AG08395 (cell line): ENCODE data around the gene PRAME.
"Not testable (repeated sequence)": the region's sequence is repeated elsewhere in the genome, so short reads cannot be mapped to it uniquely, and the experiment has no call there.

Experiments used
- DNase-seq: peaks from one replicate; pipeline ENCODE4 v3.0.0; 2012; ENCODE audit warnings: mixed read lengths, low spot score

The PRAME gene

GRCh38 chr22:22550789-22551434 lies 8.2 kb downstream of the PRAME start:
- DNase-seq: no peak

- DNase-seq: no peak
Measured at GRCh38 chr22:22548910-22549309, 10.2 kb downstream of the PRAME start.

GRCh38 chr22:22548317-22548716 lies 10.7 kb downstream of the PRAME start:
- no peak for DNase-seq

- DNase-seq: no peak
Measured at GRCh38 chr22:22547692-22548300, 11.3 kb downstream of the PRAME start.

- no peak for DNase-seq
Measured at GRCh38 chr22:22547226-22547625, 11.8 kb downstream of the PRAME start.

GRCh38 chr22:22546490-22546889 lies 12.6 kb downstream of the PRAME start:
- DNase-seq: no peak

GRCh38 chr22:22545084-22545483 lies 14.0 kb downstream of the PRAME start:
- DNase-seq: no peak

GRCh38 chr22:22538226-22538989 lies 20.7 kb downstream of the PRAME start:
- DNase-seq: no peak

- DNase-seq: no peak
Measured at GRCh38 chr22:22536916-22537315, 22.1 kb downstream of the PRAME start.

- DNase-seq: no peak
Measured at GRCh38 chr22:22536515-22536914, 22.6 kb downstream of the PRAME start.

GRCh38 chr22:22535662-22536061 lies 23.4 kb downstream of the PRAME start:
- DNase-seq: no peak

GRCh38 chr22:22534604-22535415 lies 24.3 kb downstream of the PRAME start:
- no peak for DNase-seq

- DNase-seq: no peak
Measured at GRCh38 chr22:22533863-22534262, 25.2 kb downstream of the PRAME start.

- no peak for DNase-seq
Measured at GRCh38 chr22:22533417-22533816, 25.6 kb downstream of the PRAME start.

GRCh38 chr22:22532547-22533071 lies 26.5 kb downstream of the PRAME start:
- not testable (repeated sequence) for DNase-seq

- no peak for DNase-seq
Measured at GRCh38 chr22:22531770-22532546, 27.1 kb downstream of the PRAME start.

- DNase-seq: no peak
Measured at GRCh38 chr22:22528780-22529179, 30.3 kb downstream of the PRAME start.

- DNase-seq: no peak
Measured at GRCh38 chr22:22527312-22527711, 31.8 kb downstream of the PRAME start.

- DNase-seq: no peak
Measured at GRCh38 chr22:22526125-22526912, 32.7 kb downstream of the PRAME start.

- no peak for DNase-seq
Measured at GRCh38 chr22:22523494-22523893, 35.6 kb downstream of the PRAME start.

- DNase-seq: no peak
Measured at GRCh38 chr22:22521631-22522030, 37.4 kb downstream of the PRAME start.
